DND-41 (cell line): ENCODE results near the gene EIF4H.

ENCODE experiments used
- ATAC-seq: fragments of 200-7000 bp; cut with Tn5 transposase; 3 replicates; pipeline ENCODE4 v1.9.1; 2021; ENCODE audit warnings: low read depth; ENCODE audit not compliant: insufficient read depth
- DNase-seq: peaks from one replicate; pipeline ENCODE4 v3.0.0-alpha.2; 2020
- H2AFZ ChIP-seq: 2 replicates; pipeline ENCODE4 v1.6.0; 2012; ENCODE audit warnings: low read depth, low read length
- H3K27ac ChIP-seq: 2 replicates; pipeline ENCODE4 v1.5.1; 2012; ENCODE audit warnings: low read length, inconsistent platforms
- H3K27me3 ChIP-seq: fragments of 200-600 bp; sonication (generic); 2 replicates; pipeline ENCODE4 v1.6.0; 2012; ENCODE audit warnings: low read length, mild to moderate bottlenecking, inconsistent platforms; ENCODE audit not compliant: insufficient read depth, poor library complexity
- H3K36me3 ChIP-seq: 2 replicates; pipeline ENCODE4 v1.5.1; 2012; ENCODE audit warnings: low read length, inconsistent platforms; ENCODE audit not compliant: insufficient read depth
- H3K4me1 ChIP-seq: 2 replicates; pipeline ENCODE4 v1.5.1; 2012; ENCODE audit warnings: mild to moderate bottlenecking, low read length; ENCODE audit not compliant: insufficient read depth
- H3K4me2 ChIP-seq: 2 replicates; pipeline ENCODE4 v1.6.0; 2012; ENCODE audit warnings: mild to moderate bottlenecking, moderate library complexity, low read length, inconsistent platforms; ENCODE audit not compliant: insufficient read depth
- H3K4me3 ChIP-seq, 2 experiments: fragments of 200-600 bp in 1 of 2; shearing (Covaris generic) in 1 of 2; 2 replicates each; pipeline ENCODE4 v1.5.1; 2012 to 2016; ENCODE audit warnings: inconsistent platforms in 2 of 2, low read length in 2 of 2, mild to moderate bottlenecking in 2 of 2, low read depth in 1 of 2, moderate library complexity in 1 of 2
- H3K79me2 ChIP-seq: 2 replicates; pipeline ENCODE4 v1.6.0; 2012; ENCODE audit warnings: low read length, inconsistent platforms; ENCODE audit not compliant: insufficient read depth
- H3K9ac ChIP-seq: 2 replicates; pipeline ENCODE4 v1.6.0; 2012; ENCODE audit warnings: low read depth, mild to moderate bottlenecking, inconsistent platforms, low read length, moderate library complexity
- H3K9me3 ChIP-seq: 2 replicates; pipeline ENCODE4 v1.5.1; 2012; ENCODE audit warnings: low read length, moderate library complexity, mild to moderate bottlenecking, inconsistent platforms; ENCODE audit not compliant: insufficient read depth, severe bottlenecking
- H4K20me1 ChIP-seq: 2 replicates; pipeline ENCODE4 v1.6.0; 2012; ENCODE audit warnings: low read length; ENCODE audit not compliant: insufficient read depth
- EZH2 ChIP-seq: IDR thresholded peaks from 3 replicates; pipeline ENCODE4 v1.6.1; 2012; ENCODE audit warnings: borderline replicate concordance, low read depth, mild to moderate bottlenecking, moderate library complexity, low read length, inconsistent platforms; ENCODE audit not compliant: severe bottlenecking
- TF ChIP-seq, protein P1 (sequence below): IDR thresholded peaks from 2 replicates; pipeline ENCODE4 v1.5.1; 2012; ENCODE audit warnings: borderline replicate concordance, low read length, moderate library complexity, mild to moderate bottlenecking; ENCODE audit not compliant: poor library complexity, severe bottlenecking; ENCODE audit errors: extremely low read depth

The EIF4H gene

GRCh38 chr7:74190259-74190658 lies 16.1 kb downstream of the EIF4H start:
- H4K20me1 ChIP-seq, result peaks cover 85% of the 10 kb centered on the region
- TF ChIP-seq, protein P1, sequence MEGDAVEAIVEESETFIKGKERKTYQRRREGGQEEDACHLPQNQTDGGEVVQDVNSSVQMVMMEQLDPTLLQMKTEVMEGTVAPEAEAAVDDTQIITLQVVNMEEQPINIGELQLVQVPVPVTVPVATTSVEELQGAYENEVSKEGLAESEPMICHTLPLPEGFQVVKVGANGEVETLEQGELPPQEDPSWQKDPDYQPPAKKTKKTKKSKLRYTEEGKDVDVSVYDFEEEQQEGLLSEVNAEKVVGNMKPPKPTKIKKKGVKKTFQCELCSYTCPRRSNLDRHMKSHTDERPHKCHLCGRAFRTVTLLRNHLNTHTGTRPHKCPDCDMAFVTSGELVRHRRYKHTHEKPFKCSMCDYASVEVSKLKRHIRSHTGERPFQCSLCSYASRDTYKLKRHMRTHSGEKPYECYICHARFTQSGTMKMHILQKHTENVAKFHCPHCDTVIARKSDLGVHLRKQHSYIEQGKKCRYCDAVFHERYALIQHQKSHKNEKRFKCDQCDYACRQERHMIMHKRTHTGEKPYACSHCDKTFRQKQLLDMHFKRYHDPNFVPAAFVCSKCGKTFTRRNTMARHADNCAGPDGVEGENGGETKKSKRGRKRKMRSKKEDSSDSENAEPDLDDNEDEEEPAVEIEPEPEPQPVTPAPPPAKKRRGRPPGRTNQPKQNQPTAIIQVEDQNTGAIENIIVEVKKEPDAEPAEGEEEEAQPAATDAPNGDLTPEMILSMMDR, result no peak
- TF ChIP-seq EZH2, result no peak
- H3K27ac ChIP-seq, result no peak overlapping the region
- ATAC-seq (no peak), DNase-seq (no peak)
- peaks cover 78% of the 10 kb centered on the region for H3K79me2 ChIP-seq
- H3K4me1 ChIP-seq, result no peaks in the 10 kb centered on the region
- no peaks in the 10 kb centered on the region for H3K27me3 ChIP-seq
- peaks cover 94% of the 10 kb centered on the region for H3K36me3 ChIP-seq
- H3K4me3 ChIP-seq, result no peak overlapping the region
- H3K4me2 ChIP-seq, result no peak overlapping the region
- H3K9ac ChIP-seq, result no peak overlapping the region
- no peaks in the 10 kb centered on the region for H3K9me3 ChIP-seq
- H2AFZ ChIP-seq, result no peak overlapping the region

GRCh38 chr7:74191231-74191630 lies 17.1 kb downstream of the EIF4H start:
- no peaks in the 10 kb centered on the region for H3K9me3 ChIP-seq
- no peak overlapping the region for H3K9ac ChIP-seq
- DNase-seq (no peak), ATAC-seq (no peak)
- peaks cover 96% of the 10 kb centered on the region for H3K36me3 ChIP-seq
- H3K79me2 ChIP-seq, result peaks cover 68% of the 10 kb centered on the region
- no peak overlapping the region for H2AFZ ChIP-seq
- no peaks in the 10 kb centered on the region for H3K4me1 ChIP-seq
- H3K4me3 ChIP-seq, result no peak overlapping the region
- no peak for TF ChIP-seq EZH2
- TF ChIP-seq, protein P1, result no peak
- peaks cover 78% of the 10 kb centered on the region for H4K20me1 ChIP-seq
- H3K27me3 ChIP-seq, result no peaks in the 10 kb centered on the region
- no peak overlapping the region for H3K4me2 ChIP-seq
- H3K27ac ChIP-seq, result no peak overlapping the region

DNA sequence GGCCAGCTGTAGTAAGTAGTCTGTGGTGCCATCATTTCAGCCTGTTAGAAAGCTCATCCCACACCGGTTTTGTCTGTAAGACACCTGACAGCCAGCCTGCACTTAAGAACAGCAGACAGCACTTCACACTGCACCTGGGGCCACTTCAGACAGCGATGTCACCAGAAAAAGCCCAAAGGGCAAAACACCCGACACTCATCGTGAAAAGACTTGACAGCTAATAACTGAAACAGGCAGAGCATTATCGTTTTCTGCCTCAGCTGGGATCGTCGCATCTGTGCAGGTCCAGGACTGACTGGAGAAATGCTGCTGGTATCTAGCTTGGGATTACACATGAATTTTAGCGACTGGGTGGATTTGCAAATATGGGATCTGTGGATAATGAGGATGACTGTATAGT lies 18.9 kb downstream of the EIF4H start:
- no peak overlapping the region for H3K4me2 ChIP-seq
- TF ChIP-seq, protein P1, result no peak
- TF ChIP-seq EZH2, result no peak
- no peaks in the 10 kb centered on the region for H3K9me3 ChIP-seq
- H3K27ac ChIP-seq, result no peak overlapping the region
- peaks cover 50% of the 10 kb centered on the region for H3K79me2 ChIP-seq
- no peak overlapping the region for H3K4me3 ChIP-seq
- no peaks in the 10 kb centered on the region for H3K27me3 ChIP-seq
- no peak overlapping the region for H2AFZ ChIP-seq
- H4K20me1 ChIP-seq, result peaks cover 60% of the 10 kb centered on the region
- no peaks in the 10 kb centered on the region for H3K4me1 ChIP-seq
- peaks cover 91% of the 10 kb centered on the region for H3K36me3 ChIP-seq
- H3K9ac ChIP-seq, result no peak overlapping the region
- ATAC-seq, result no peak
- no peak for DNase-seq

DNA sequence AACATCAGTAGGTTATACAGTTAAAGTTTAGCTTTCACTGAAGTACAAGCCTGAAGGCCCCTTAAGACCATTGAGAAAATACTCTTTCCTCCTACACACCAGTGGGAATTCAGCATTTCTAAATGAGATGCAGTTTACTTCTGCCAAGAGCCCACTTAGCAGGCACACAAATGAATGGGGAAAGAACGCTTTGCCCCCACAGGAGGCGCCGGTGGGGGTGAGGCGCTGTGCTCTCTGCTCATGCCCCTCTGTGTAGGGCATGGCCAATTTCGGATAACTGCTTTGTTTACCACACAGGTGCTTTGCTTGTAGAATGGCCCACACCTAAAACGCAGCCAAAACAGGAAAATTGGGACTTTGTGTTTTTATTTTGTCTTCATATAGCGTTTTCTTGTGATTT lies 19.8 kb downstream of the EIF4H start:
- no peak overlapping the region for H3K27ac ChIP-seq
- ATAC-seq, result no peak
- H3K9me3 ChIP-seq, result no peaks in the 10 kb centered on the region
- no peaks in the 10 kb centered on the region for H3K4me1 ChIP-seq
- H3K4me3 ChIP-seq, result no peak overlapping the region
- H3K9ac ChIP-seq, result no peak overlapping the region
- peaks cover 42% of the 10 kb centered on the region for H3K79me2 ChIP-seq
- H3K36me3 ChIP-seq, result peaks cover 85% of the 10 kb centered on the region
- no peaks in the 10 kb centered on the region for H3K27me3 ChIP-seq
- TF ChIP-seq EZH2, result no peak
- TF ChIP-seq, protein P1, result no peak
- no peak overlapping the region for H2AFZ ChIP-seq
- H4K20me1 ChIP-seq, result peaks cover 51% of the 10 kb centered on the region
- no peak for DNase-seq
- H3K4me2 ChIP-seq, result no peak overlapping the region
